HG03039 (cell line): ENCODE measurements around the gene PEX26.
"Not testable (repeated sequence)": the region's sequence is repeated elsewhere in the genome, so short reads cannot be mapped to it uniquely, and the experiment has no call there.

Experiments
- ATAC-seq: cut with Tn5 transposase; IDR thresholded peaks from one replicate; pipeline ENCODE4 v1.9.1; 2021; ENCODE audit warnings: mild to moderate bottlenecking, moderate library complexity; ENCODE audit not compliant: unreplicated experiment

The PEX26 gene

DNA sequence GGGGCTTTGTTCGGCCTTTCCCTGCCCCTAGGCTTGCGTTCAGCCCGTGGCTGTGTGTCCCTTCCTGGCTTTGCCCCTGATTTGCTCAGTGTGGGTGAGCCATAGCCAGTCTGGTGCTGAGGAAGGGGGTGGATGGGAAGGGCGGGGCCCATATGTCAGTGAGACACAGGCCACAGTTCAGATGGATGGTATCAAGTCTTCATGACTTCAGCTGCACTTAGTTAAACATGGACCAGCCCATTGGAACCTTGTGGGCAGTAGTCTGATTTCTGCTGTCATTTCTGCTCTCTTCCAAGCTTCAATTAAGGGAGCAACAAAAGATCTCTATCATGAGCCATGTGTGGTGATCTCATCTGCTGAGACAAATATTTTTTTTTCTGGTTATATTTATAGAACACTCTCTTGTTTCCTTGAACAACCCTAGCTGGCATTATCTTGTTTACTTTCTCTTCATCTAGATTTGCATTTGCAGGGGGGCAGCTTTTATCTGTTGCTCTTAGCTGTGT lies 21.6 kb upstream of the PEX26 start:
- ATAC-seq, result no peak

DNA sequence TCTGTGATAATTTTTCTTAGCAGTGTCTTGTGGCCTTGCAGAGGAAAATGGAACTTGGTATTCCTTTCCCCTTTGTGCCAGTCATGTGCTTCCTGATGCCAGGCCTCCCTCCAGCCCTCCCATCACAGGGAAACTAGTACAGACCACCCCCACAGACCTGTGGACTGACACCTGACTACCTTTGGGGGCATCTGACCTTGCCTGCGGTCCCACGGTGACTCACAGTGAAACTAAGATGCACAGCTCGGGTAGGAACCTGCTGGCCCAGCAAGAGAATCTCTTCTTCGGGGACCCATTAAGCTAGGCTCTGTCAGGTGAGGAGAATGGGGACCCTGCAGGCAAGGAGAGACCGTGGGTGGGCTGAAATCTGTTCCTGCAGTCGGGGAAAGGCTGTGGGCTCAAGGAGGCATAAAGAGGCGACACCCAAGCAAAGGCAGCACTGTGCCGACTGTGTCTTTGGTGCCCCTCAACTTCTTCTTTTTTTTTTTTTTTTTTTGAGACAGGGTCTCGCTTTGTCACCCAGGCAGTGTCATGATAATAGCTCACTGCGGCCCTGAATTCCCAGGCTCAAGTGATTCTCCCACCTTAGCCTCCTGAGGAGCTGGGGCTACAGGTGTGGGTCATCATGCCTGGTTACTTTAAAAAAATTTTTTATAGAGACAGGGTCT lies 20.8 kb upstream of the PEX26 start:
- ATAC-seq, result no peak

DNA sequence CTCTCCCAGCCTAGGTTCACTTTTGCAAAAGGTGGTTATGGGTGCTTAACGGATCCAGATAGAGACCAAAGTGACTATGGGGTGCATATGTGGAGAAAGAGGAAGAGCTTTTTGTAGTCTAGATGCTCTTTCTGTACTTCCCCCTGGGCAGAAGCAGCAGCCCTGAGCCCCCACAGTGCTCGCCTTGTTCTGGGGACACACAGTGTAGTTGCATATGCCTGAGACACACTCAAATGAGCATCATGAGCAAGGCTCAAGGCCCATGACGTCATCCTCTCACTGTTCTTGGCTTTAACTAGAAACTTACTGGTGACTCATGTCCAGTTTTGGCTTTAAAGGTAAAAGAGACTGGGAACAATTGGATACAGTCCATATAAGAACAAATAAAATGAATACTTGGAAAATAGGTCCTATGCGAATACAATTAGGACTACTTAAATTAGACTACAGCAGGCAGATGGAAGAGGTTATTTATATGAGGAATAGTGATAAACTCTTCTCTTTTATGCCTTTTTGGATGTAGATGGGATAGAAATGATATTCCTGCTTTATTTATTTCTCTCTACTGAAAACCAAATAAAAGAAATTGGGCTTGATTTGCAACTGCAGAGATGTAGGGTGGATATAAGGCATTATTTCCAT lies 20.1 kb upstream of the PEX26 start:
- ATAC-seq, result peak; percentile 44

DNA sequence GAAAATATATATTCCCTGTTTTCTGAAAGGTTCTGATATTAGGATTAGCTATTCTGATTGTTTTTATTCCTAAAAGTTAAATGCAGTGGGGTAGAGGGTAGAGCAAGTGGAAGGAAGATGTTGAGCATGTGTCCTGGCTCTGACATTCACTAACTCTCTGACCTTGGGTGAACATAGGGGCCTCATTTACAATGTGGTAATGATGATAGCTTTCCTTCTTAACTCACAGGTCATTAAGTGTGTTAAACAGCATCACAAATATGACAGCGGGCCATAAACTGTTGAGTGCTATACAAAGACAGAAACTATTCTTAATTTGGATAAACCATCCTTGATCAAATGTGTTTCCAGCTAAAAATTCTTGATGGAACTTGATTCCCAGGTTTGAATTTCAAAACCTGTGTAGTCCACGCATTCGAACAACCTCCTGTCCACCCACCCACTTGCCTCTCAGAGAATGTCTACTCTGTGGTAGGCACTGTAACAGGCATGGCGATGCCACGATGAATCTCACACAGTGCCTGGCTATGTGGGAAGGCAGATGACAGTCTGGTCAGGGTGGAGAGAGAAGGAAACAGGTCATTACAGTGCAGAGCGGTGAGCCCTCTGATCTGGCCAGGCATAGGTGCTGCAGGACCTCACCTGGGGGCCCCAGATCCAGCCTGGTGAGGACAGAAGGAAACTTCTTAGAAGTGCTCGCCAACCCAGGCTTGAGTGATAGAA lies 19.3 kb upstream of the PEX26 start:
- no peak for ATAC-seq

DNA sequence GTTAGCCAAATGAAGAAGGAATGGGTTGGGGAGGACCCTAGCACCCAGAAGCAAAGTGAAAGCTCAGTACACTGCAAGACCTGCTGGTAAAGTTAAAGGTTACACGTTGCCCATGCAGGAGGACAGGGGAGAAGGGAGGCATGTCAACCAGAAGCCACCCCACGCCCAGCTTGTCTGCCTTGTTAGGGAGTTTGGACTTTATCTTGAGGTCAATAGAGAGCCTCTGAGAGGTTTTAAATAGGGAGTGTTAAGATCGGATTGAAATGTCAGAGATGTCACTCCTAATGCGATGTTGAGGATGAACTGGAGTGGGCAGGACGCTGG lies 18.7 kb upstream of the PEX26 start:
- ATAC-seq, result no peak

DNA sequence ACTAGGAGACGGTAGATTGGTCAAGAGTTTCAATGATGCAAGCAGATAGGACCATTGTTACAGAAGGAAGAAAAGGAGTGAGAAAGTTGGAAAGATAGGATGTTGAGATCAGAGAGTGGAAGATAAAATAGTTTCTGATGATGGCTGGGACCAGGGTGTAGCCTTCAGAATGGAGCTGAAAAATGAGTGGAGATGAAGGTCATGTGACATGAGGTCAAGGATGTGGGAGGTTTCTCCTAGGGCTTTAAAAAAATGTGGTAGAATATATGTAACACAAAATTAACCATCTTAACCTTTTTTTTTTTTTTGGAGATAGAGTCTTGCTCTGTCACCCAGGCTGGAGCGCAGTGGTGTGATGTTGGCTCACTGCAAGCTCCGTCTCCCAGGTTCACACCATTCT lies 18.3 kb upstream of the PEX26 start:
- no peak for ATAC-seq

DNA sequence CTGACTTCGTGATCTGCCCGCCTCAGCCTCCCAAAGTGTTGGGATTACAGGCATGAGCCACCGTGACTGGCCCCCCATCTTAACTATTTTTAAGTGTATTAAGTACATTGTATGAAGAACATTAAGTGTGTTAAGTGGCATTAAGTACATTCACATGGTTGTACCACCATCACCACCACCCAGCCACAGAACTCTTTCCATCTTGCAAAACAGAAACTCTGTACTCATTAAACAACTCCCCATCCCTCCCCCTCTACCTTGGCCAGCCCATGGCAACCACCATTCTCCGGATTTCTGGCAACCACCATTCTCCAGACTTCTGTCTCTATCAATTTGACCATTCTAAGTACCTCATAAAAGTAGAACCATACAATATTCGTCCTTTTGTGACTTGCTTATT lies 17.8 kb upstream of the PEX26 start:
- ATAC-seq, result no peak

DNA sequence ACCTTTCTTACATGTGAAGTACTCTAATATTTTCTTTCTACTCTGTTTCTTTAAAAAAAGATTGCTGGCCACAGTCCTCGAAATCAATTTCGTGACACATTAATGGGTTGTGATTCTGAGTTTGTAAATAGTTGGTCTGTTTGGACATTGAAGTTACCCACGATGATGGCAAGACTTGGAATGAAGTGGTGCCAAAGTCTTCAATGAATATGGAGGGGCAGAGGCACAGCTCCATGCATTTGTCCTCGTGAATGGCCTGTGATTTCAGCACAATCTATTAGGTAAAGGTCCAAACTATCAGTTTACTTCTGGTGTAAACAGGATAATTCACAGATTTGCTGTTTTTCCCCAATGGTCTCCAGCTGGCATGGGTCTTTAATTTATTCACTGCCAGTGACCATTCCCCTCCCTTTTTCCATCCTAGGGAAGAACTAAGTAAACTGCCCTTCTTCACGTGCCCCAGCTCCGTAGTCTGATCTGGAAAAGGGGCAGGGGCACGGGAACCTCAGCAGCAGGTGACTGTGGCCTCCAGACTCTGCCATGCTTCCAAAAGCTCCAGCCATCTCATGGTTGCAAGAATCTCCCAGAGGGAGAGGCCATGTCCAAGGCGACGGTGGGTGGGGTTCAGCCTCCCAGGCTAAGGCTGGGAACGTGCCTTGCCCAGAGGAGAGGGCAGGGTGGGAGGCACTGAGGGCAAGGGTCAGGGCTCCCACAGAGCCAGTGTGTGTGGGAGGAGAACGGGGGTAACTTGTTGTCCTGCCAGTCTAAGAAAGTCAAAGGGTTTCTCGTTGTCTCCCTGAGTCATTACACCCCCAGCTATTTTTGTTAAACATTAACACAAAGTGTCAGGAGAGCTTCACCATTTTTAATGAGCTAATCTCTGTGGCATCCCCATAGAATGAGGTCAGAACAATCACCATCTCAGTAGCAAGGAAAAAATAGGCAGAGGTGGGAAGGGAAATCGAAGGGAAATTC lies 16.9 kb upstream of the PEX26 start:
- ATAC-seq, result no peak

DNA sequence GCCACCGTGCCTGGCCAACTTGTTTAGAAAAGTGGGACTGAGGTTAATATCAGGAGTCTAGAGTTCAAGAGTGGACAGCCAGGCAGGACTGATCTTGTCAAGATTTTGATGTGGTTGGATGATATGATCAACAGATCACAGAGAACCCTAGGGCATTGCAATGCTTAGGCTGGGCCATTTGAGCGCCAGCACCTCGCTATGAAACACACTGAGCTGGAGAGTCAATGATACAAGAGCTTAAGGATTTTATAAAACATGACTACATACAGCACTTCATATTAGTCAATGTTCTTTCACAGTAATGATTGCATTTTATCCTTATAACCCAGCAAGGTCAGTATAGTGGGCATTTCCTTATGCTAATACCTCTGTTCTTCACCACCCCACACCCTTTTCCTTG lies 15.4 kb upstream of the PEX26 start:
- ATAC-seq, result no peak

DNA sequence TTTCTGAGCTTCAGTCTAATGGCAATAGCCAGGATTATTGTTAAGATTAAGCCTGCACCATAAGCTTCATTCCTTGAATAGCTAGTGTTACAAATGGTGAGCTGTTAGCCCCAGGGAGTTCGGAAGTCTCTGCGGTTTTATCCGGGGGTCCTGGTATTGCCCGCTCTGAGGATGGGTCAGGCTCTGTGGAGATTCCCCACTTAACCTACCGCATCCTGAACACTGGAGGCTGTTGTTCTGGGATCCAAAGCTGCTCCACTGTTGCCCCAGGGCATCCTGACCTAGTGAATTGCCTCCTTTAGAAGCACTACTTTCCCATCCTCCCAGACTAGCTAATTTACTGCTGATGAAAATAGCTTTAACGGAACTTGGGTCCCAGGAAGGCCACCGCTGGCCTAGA lies 14.5 kb upstream of the PEX26 start:
- ATAC-seq, result no peak

DNA sequence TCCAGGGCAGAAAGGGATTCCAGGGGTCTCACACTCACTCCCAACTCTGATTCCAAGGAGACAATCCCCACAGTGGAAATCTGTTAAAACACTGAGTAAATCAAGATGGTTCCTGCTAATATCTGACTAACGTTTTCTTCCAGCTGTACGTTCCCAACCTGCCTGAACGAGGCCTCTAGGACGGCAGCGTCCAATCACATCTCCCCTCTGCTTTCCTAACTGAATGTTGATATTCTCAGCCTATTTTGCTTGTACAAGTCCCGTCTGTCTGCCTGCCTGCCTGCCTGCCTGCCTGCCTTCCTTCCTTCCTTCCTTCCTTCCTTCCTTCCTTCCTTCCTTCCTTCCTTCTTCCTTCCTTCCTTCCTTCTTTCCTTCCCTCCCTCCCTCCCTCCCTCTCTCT lies 14.1 kb upstream of the PEX26 start:
- ATAC-seq, result not testable (repeated sequence)

DNA sequence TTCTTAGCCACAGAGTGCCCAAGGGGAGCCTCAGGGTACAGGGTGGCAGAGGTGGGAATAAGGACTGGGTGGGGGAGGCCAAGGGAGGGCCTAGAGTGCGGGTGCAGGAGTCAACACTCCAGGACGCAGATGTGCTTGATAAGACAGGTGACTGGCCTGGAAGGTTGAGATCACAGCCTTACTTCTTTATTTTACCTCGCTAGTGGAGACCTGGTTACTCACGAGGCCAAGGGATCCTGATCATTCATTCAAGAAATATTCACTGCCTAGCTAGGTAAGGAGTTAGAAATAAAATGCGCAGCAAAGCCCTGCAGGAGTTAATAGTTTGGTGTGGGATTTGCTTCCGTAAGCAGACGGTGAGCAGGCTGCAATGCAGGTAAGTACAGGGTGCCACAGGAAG lies 13.2 kb upstream of the PEX26 start:
- no peak for ATAC-seq

DNA sequence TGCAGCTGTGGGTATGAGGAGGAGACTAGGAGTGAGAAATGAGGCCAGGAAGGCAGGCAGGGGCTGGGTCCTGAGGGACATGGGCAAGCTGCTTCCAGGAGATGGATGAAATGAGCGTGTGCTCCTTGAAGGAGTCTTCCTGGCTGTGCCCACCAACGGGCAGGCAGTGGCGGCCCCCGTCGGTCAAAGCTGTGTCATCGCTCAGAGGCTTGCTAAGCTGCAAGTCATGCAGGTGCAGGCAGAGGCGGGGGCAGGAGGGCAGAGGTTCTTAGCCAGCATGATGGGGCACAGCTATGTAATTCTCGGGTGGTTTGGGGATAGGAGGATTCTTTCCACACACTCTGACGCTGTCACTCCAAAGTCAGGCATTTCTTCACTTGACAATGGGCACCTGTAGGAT lies 12.5 kb upstream of the PEX26 start:
- ATAC-seq, result no peak

DNA sequence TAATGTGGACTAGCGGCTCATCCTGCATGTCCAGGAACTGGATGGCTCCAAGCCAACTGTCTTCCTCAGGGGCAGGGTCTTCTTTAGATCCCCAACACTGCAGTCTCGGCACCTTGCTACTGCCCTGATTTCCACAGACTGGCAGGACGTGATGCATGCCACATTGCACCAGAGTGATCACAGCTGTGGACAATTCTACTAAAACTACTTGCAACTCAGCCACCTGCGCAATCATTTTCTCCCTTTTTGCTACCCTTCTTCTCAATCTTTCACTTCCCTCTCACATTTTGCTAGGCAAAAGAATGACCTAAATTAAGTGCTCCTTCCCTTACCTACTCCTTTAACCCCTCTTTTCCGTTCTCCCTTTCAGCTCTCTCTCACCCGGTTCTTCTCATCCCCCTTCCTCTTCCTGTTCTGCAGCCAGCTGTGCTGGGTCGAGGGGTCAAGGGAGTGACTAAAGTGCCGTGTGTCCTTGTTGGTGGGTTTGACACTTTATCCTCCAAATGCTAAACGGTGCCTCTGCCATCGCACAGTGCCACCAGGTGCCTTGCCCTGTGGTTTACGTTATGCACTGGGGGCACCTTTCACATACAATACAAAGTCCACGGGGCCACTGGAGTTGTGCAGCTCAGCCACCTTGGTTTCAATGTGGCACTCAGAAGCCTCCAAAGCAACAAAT lies 11.5 kb upstream of the PEX26 start:
- ATAC-seq, result no peak

DNA sequence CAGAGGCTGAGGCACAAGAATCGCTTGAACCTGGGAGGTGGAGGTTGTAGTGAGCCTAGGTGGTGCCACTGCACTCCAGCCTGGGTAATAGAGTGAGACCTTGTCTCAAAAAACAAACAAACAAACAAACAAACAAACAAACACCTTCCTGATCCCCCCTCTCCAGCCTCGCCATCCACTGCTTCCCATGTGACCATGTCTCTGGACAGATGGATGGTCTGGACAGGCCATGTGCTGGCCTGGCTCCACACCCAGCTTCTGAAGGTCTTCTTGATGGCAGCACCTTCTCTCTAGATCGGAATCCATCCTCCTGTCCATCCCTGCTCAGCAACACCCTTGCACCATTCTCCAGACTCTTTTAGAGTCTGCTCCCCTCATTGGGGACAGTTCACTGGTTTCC lies 10.7 kb upstream of the PEX26 start:
- no peak for ATAC-seq

DNA sequence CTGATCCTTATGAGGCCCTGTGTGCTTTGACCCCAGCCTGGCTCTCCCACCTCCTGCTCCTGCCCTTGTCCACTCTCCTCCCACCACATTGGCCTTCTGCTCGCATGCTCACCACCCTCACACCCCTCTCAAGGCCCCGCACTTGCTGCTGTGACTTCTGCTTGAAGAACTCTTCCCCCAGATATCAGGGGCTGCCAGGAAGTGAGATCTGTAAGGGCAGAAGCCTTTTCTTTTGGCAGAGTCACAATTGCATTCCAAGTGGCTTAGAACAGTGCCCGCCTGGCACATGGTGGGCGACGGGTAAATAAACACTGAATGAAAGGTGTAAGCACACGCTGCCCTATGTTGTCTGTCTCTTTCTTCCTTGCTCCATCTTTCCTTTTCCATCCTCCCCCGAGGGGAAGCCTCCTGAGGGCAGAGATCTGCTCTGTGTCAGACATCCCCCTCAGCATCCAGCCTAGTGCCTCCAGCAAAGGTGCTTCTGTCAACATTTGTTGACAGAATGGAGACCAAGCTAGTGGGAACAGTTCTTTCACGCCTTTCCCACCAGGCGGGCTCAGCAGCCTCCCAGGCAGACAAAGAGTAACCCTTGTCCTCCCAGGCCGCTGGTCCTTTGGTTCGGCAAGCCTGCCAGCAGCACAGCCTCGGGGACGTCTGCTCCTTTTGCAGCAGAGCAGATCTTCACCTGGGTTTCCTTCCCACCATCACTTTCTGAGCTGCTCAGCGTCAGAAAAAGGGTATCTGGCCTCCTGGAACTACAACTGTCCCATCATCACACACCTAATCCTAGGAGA lies 10.0 kb upstream of the PEX26 start:
- ATAC-seq, result no peak

DNA sequence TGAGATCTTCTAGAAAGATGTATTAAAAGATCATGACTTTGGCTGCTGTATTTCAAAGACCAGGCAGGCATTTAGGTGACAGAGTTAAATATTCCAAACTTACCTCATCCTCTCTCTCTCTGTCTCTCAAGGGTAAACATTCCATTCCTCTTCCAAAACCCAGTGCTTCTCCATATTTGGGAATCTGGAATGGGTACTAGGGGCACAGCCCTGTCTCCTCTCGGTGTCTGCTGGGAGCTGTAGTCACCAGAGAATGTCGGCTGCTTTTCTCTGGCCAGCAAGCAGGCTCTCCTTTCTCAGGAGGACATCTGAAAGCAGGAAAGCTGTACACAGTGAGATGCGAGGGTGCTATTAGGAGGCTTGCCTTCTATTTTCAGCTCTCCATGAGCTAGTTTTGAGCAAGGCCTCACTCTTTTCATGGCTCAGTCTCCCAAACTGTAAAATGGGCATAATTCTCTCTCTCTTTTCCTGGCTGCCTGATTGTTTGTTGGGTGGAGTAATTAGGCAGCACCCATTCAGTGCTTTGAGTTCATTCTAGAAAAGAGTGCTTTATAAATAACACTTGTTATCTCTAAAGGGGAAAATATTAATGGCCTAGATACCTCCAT lies 9.3 kb upstream of the PEX26 start:
- no peak for ATAC-seq

DNA sequence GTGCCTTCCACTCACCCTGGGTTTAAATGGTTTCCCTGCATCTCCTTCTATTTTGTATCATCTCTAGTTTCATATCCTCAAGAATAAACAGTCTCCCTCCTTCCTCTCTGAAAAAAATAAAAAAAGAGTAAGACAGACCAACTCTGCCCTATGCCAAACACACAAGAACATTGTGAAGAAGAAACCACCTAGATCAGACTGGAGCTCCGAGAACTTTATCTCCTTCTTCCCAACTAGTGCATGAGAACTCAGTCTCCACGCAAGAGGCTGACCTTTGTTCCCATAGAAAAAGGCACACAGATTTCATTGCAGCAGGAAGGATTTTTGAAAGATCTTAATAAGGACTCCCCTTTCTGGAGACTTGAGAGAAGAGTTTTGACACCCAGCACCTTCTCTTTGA lies 8.7 kb upstream of the PEX26 start:
- ATAC-seq, result no peak

DNA sequence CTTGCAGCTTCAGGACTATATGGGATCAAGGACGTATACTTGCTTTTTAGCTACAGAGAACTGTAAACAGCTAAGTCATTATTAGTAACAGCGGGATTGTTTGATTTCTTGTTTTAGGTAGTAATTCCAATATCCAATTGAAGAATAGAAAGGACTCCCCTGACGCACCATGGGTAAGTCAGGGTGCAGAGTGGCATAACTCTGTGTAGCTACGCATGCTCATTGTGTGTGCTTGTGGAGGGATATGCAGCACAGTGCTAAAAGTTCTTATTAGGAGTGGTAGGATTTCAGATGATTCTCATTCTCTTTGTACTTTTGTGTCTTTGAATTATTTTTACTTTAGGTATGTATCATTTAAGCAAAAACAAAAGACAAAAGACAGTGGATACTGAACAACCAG lies 7.7 kb upstream of the PEX26 start:
- ATAC-seq, result no peak
